Measurements from ENCODE around the gene HTR3B.
"Not testable (repeated sequence)": the region's sequence is repeated elsewhere in the genome, so short reads cannot be mapped to it uniquely, and the experiment has no call there.

The HTR3B gene

GRCh38 chr11:113884361-113884836 lies 20.2 kb upstream of the HTR3B start:
- no peak for DNase-seq (ENCODE audit: low spot score)

- DNase-seq (ENCODE audit: low spot score) = no peak
Measured at GRCh38 chr11:113885897-113886296, 18.7 kb upstream of the HTR3B start.

GRCh38 chr11:113888848-113889247 lies 15.7 kb upstream of the HTR3B start:
- no peak for DNase-seq (ENCODE audit: low spot score)

DNA sequence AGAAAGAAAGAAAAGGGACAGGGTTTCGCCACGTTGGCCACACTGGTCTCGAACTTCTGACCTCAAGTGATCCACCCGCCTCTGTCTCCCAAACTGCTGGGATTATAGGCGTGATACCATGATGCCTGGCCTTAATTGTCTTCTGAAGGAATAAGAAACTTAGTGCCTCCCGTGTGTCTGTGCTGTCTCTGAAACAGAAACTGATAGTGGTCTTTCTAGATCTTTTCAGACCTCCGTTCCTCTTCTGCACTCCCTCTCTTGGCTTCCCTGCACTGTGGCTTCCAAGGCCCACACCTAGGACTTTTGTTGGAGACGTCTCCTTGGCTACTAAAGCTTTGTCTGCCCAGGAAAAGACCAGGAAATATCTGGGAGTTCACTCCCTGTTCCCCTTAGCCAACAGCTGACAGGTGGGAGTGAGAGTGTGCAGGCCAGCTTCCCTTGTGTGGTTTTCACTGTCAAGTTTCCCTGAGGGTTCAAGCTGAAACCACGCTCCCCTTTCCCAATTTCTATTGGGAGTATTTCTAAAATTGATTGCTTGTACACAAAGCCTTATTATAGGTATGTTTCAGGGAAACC lies 10.1 kb upstream of the HTR3B start:
- no peak for DNase-seq (ENCODE audit: low spot score)

- no peak for DNase-seq (ENCODE audit: low spot score)
Measured at GRCh38 chr11:113895367-113896155, 9.0 kb upstream of the HTR3B start.

- DNase-seq (ENCODE audit: low spot score) = no peak
Measured at GRCh38 chr11:113896156-113896879, 8.3 kb upstream of the HTR3B start.

DNA sequence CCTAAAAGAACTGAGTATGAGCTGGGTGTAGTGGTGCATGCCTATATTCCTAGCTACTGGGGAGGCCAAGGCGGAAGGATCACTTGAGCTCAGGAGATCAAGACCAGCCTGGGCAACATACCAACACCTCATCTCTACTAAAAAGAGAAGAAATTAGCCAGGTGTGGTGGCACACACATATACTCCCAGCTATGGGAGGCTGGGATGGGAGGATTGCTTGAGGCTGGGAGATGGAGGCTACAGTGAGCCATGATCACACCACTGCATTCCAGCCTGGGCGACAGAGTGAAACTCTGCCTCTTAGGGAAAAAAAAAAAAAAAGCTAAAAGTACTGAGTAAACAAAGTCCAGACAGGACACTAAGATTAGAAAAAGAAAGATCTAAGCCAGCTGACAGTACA lies 3.5 kb upstream of the HTR3B start:
- DNase-seq (ENCODE audit: low spot score) = no peak

DNA sequence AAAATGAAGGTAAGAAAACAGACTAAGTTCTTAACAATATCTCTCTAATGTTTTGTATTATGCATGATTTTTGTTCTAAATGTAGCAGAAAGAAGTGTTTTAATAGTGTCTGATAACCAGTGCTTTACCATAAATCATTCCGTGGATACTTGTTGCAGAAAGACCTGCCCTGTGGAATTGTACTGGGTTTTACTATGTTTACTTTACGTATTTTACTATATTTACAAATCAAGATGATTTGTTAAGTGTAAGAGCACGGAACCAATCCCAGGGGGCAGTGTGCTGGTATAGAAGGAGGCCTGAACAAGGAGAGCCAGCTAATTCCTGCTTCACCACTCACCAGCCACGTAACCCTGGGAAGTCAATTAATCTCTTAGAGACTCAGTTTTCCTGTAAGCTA lies 1.4 kb downstream of the HTR3B start:
- no peak for DNase-seq (ENCODE audit: low spot score)

DNA sequence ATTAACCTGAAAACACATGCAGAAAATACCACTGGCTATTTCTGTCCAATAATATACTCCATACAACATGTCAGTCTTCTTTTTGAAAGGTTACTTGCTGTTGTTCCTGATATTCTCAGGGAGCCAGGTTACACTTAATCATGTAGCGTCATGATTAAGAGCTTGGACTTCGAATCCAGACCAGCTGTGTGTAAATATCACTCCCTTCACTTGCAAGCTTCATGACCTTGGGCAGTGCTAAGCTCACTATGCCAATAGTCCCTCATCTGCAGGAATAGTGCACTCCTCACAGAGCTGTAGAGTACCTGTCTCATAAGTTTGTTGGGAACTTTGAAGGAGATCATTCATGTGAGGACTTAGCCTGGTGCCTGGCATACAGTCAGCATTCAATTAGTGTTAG lies 1.9 kb downstream of the HTR3B start:
- no peak for DNase-seq (ENCODE audit: low spot score)

DNA sequence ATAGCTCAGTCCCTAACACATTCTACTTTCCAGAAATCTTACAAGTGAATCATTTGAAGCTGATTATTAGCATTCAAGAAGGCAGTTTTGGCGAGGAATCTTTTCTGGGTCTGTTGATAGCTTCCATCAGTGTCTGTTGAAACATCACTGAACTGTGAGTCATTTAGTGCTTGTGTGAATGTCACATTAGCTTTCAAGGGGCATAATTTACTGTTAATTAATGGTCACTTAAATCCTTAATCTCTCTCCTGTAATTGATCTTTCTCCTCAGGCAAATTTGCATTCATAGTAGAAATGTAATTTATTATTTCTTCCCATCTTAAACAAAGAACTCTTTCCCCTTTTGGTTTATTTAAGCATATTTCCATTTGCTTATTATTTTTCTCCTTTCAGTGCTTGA lies 2.6 kb downstream of the HTR3B start:
- DNase-seq (ENCODE audit: low spot score) = no peak

DNA sequence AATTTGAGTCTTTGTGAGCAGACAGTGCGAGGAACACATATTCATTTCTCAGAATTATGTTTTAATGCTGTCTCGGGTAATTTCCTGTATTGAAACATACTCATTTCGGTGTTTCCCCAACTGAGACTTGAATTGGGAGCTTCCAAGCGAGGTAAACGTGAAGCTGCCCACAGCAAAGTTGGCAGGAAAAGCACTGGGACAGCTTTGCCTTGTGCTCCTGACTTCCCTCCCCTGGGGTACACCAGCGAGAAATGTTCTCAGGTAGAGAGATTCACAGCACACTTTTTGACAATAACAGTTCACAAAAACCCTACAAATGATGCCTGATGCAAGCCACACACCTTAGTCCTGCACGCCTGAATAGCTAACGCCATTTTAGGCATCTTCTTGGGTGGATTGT lies 3.1 kb downstream of the HTR3B start:
- no peak for DNase-seq (ENCODE audit: low spot score)

DNA sequence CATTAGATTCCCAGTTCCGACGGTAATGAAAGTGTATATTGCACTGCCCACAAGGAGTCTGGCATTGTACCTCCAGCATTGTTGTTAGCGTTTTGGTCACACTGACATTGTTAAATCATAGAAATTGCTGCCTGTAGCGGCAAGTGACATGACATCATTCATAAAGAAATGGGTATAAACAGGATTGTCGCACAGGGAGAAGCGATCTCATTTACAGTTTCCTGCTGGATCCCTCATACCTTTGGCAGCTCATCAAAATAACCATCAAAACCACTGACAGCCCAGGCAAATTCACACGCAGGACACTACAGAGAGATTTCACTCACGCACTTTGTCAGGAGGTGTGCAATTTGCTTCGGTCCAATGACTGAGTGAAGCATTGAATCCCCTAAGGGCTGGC lies 3.5 kb downstream of the HTR3B start:
- no peak for DNase-seq (ENCODE audit: low spot score)

GRCh38 chr11:113911491-113911890 lies 6.9 kb downstream of the HTR3B start:
- not testable (repeated sequence) for DNase-seq (ENCODE audit: low spot score)

- DNase-seq (ENCODE audit: low spot score) = no peak
Measured at GRCh38 chr11:113923572-113923971, 19.0 kb downstream of the HTR3B start.

GRCh38 chr11:113926273-113927197 lies 21.9 kb downstream of the HTR3B start:
- no peak for DNase-seq (ENCODE audit: low spot score)

DNA sequence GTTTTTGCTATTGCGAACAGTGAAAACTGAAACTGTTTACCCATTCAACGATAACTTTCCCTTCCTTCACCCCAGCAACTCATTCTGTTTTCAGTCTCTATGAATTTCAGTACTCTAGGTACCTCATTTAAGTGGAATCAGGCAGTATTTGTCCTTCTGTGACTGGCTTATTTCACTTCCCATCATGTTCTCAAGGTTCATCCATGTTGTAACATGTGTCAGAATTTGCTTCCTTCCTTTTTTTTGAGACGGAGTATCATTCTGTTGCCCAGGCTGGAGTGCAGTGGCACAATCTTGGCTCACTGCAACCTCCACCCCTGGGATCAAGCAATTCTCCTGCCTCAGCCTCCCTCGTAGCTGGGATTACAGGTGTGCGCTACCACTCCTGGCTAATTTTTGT lies 23.7 kb downstream of the HTR3B start:
- DNase-seq (ENCODE audit: low spot score) = no peak

DNA sequence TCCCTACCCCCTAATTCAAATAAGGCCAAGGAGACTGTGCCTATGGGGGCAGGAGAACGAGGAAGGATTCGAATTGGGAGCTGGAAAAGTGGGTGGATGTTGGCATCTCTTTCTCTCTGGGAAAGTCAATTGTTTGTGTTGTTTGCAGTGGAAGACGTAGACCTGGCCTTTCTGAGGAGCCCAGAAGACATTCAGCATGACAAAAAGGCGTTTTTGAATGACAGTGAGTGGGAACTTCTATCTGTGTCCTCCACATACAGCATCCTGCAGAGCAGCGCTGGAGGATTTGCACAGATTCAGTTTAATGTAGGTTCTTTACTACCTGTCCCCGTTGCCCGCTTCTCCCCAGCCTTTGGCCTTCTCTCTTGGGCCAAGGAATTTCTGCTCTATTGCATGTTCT lies 28.2 kb downstream of the HTR3B start:
- DNase-seq (ENCODE audit: low spot score) = no peak

DNA sequence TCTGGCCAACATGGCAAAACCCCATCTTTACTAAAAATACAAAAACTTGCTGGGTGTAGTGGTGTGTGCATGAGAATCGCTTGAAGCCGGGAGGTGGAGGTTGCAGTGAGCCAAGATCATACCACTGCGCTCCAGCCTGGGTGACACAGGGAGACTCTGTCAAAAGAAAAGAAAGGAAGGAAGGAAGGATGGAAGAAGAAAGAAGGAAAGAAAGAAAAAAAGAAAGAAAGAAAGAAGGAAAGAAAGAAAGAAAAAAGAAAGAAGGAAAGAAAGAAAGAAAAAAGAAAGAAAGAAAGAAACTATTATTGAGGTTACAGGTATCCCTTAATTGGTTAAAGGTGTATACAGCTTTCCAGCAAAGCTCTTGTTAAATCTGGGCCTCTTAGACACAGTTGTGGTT lies 29.6 kb downstream of the HTR3B start:
- DNase-seq (ENCODE audit: low spot score) = not testable (repeated sequence)

- DNase-seq (ENCODE audit: low spot score) = no peak
Measured at GRCh38 chr11:113934761-113935160, 30.2 kb downstream of the HTR3B start.

DNA sequence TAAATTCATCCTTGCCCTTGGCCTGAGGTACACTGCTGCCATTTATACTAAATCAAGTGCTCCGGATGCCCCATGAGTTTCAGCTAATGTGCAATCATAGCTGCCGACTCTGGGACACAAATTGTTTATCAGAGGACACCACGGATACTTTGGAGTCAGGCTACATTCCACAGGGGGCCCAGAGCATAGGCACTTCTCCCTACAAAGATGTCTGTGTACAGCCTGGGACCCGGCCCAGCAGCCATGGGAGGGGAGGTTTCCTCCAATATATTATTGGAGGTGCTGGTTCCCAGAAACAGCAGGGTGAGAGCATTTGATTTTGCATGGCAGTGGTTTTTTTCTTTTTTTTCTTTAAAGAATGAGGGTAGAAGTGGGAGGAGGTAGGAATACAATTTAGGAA lies 31.3 kb downstream of the HTR3B start:
- DNase-seq (ENCODE audit: low spot score) = no peak

DNA sequence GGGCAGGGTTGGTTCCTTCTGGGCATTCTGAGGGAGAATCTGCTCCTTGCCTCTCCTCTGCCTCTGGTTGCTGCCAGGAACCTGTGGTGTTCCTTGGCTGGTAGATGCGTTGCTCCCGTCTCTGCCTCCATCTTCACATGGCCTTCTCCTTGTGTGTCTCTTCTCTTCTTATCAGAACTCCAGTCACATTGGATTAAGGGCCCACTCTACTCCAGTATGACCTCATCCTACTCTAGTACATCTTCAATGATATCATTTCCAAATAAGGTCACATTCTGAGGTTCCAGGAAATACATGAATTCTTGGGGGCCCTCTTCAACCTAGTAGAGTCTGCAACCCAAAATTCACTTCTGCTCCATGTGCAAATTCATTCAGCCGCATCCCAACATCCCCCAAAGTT lies 33.3 kb downstream of the HTR3B start:
- DNase-seq (ENCODE audit: low spot score) = no peak

- DNase-seq (ENCODE audit: low spot score) = no peak
Measured at GRCh38 chr11:113942256-113942655, 37.7 kb downstream of the HTR3B start.
